KBM-7 (cell line): ENCODE data around the gene PLCXD1.

Experiments used
- DNase-seq: peaks from one replicate; pipeline ENCODE4 v3.0.0-alpha.2; 2015
- in situ Hi-C: fragments of 300-500 bp; cut with MboI; formaldehyde crosslinking; loops from 2 replicates; pipeline ENCODE4 v1.14.3; 2020; ENCODE audit warnings: low sequenced_read_pairs, low pct_unique_long_range_greater_than_20kb, mixed read lengths

Gene PLCXD1

GRCh38 chrX:331825-332495 lies 50.8 kb downstream of the PLCXD1 start:
- in situ Hi-C loops, result no loop called here
- DNase-seq, result no peak

- no peak for DNase-seq
- in situ Hi-C loops, result no loop called here
Observed at GRCh38 chrX:332496-332860, 51.3 kb downstream of the PLCXD1 start.

GRCh38 chrX:332916-333610 lies 51.9 kb downstream of the PLCXD1 start:
- in situ Hi-C loops, result no loop called here

GRCh38 chrX:333611-334311 lies 52.6 kb downstream of the PLCXD1 start:
- no peak for DNase-seq
- in situ Hi-C loops, result no loop called here

More at GRCh38 chrX:332916-333610, 51.9 kb downstream of the PLCXD1 start:
- no peak for DNase-seq

GRCh38 chrX:334331-334891 lies 53.2 kb downstream of the PLCXD1 start:
- DNase-seq, result no peak
- in situ Hi-C loops, result no loop called here

- in situ Hi-C loops, result no loop called here
- DNase-seq, result no peak
Observed at GRCh38 chrX:334971-335757, 54.0 kb downstream of the PLCXD1 start.

GRCh38 chrX:335758-336155 lies 54.6 kb downstream of the PLCXD1 start:
- in situ Hi-C loops, result no loop called here
- DNase-seq, result no peak

- no peak for DNase-seq
- in situ Hi-C loops, result no loop called here
Observed at GRCh38 chrX:336227-336626, 55.0 kb downstream of the PLCXD1 start.

GRCh38 chrX:337331-337831 lies 56.2 kb downstream of the PLCXD1 start:
- DNase-seq, result no peak
- in situ Hi-C loops, result no loop called here

- DNase-seq, result no peak
- in situ Hi-C loops, result no loop called here
Observed at GRCh38 chrX:338281-338835, 57.2 kb downstream of the PLCXD1 start.

- no peak for DNase-seq
- in situ Hi-C loops, result no loop called here
Observed at GRCh38 chrX:338836-339400, 57.7 kb downstream of the PLCXD1 start.

- no peak for DNase-seq
- in situ Hi-C loops, result no loop called here
Observed at GRCh38 chrX:340121-340520, 58.9 kb downstream of the PLCXD1 start.

GRCh38 chrX:340641-341423 lies 59.7 kb downstream of the PLCXD1 start:
- in situ Hi-C loops, result no loop called here
- no peak for DNase-seq

GRCh38 chrX:341541-342101 lies 60.4 kb downstream of the PLCXD1 start:
- in situ Hi-C loops, result no loop called here
- DNase-seq, result no peak

- in situ Hi-C loops, result no loop called here
- no peak for DNase-seq
Observed at GRCh38 chrX:344371-344901, 63.3 kb downstream of the PLCXD1 start.

GRCh38 chrX:345020-345925 lies 64.1 kb downstream of the PLCXD1 start:
- in situ Hi-C loops, result no loop called here
- no peak for DNase-seq
